ENCODE results near the gene NFIL3. TPM values are rescaled to one million over a fixed set of nuclear protein-coding genes. Genes with fewer than 3 reads are reported as not detected.

The NFIL3 gene
- total RNA-seq (2022; extraction: Qiagen RNA extraction): 8.7 to 10.0 TPM (median 9.2 TPM) in 5 replicates

GRCh38 chr9:91423785-91424402 lies at the start of gene NFIL3:
NFIL3 (minus strand) TSS chr9:91423832; CDS start chr9:91410734, 13,098 bp downstream.

GRCh38 chr9:91361291-91362050 lies 62.2 kb downstream of the NFIL3 start, which contains the start of gene AUH:
AUH (minus strand) TSS chr9:91361918; CDS start chr9:91361889, 29 bp downstream.

Other genes with a start within 250 kb of the NFIL3 start
- gene AUH, start 61.9 kb downstream of the NFIL3 start, total RNA-seq (2022; extraction: Qiagen RNA extraction): 7.7 to 10.4 TPM (median 9.0 TPM) in 5 replicates

Data from A549 treated with dexamethasone at 1 μM for 4 hours (cell line).